ENCODE measurements around the gene COG8.

DNA sequence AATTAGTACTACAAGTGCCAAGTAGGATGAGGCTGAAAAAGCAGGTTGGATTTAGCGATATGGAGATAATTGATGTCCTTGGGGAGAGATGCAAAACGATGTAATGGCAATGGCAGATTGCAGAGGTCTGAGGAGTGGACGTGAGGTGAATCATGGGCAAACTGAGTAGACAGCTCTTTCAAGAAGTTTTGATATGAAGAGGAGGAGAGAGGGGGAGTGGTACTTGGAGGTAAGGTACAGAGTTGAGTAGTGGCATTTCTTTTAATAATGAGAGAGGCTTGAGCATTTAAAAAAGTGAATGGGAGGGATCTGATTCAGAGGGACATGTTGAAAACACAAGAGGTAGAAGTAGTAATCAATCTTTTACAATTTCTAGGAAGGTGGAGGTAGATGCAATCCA, 46.0 kb downstream of the COG8 start:
- TF ChIP-seq GATA2 (IDR thresholded peaks at IDR 0.05; ENCODE audit: insufficient read depth, insufficient read length, low read depth, low read length) (no peak), POLR2AphosphoS5 (IDR thresholded peaks at IDR 0.05; ENCODE audit: insufficient read depth, low read depth, low read length) (no peak)
- TF ChIP-seq, protein P1, sequence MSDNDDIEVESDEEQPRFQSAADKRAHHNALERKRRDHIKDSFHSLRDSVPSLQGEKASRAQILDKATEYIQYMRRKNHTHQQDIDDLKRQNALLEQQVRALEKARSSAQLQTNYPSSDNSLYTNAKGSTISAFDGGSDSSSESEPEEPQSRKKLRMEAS (IDR thresholded peaks at IDR 0.05; ENCODE audit: insufficient read depth, insufficient read length) = no peak

Measured in endothelial cell of umbilical vein (primary cell).